GM12873 (cell line): ENCODE data around the gene DNAJC4.
A peak's percentile ranks its signal among the peaks of the same experiment; 100 is the strongest.

Experiments
- TF ChIP-seq, protein P1 (sequence below): IDR thresholded peaks from 2 replicates; pipeline ENCODE4 v1.5.1; 2012; ENCODE audit warnings: low read depth, mild to moderate bottlenecking, moderate library complexity, low read length, control low read depth; ENCODE audit not compliant: insufficient read depth; ENCODE audit errors: missing control alignments

Gene DNAJC4

DNA sequence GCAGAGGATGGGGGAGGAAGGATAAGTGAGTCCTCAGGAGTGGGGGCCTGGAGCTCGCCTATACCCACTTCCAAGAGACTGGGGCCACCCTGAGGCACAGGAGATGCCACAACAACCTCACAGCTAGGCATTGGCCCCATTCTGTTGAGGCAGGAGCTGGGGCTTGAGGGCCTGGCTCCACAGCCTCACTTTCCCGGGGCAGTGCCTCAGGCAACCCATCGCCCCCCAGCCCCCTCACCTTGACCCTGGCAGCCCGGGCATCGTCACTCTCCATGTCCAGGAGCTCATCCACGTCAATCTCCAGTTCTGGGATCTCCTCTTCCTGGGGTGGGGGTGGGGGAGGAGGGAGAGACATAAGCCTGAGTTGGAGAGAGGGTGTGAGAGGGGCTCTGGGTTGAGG lies 14.6 kb downstream of the DNAJC4 start:
- TF ChIP-seq, protein P1, sequence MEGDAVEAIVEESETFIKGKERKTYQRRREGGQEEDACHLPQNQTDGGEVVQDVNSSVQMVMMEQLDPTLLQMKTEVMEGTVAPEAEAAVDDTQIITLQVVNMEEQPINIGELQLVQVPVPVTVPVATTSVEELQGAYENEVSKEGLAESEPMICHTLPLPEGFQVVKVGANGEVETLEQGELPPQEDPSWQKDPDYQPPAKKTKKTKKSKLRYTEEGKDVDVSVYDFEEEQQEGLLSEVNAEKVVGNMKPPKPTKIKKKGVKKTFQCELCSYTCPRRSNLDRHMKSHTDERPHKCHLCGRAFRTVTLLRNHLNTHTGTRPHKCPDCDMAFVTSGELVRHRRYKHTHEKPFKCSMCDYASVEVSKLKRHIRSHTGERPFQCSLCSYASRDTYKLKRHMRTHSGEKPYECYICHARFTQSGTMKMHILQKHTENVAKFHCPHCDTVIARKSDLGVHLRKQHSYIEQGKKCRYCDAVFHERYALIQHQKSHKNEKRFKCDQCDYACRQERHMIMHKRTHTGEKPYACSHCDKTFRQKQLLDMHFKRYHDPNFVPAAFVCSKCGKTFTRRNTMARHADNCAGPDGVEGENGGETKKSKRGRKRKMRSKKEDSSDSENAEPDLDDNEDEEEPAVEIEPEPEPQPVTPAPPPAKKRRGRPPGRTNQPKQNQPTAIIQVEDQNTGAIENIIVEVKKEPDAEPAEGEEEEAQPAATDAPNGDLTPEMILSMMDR = no peak

DNA sequence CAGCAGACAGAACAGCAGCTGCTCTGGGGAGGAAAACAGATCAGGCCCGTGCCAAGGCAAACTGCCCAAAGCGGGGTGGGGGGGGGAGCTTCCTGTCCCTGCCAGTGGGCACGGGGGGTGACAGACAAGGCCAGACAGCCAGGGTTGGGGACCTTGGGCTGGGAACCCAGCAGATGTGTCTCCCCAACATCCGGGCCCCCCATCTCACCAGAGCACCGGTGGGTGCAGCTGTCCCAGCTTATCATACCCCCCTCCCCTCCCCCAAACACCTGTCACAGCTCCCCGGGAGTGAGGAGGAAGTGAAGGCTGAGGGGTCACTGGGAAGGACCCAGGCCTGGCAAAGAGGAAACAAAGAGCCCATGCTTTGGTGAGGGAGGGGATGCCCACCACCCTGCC lies 15.1 kb downstream of the DNAJC4 start:
- TF ChIP-seq, protein P1 = no peak

DNA sequence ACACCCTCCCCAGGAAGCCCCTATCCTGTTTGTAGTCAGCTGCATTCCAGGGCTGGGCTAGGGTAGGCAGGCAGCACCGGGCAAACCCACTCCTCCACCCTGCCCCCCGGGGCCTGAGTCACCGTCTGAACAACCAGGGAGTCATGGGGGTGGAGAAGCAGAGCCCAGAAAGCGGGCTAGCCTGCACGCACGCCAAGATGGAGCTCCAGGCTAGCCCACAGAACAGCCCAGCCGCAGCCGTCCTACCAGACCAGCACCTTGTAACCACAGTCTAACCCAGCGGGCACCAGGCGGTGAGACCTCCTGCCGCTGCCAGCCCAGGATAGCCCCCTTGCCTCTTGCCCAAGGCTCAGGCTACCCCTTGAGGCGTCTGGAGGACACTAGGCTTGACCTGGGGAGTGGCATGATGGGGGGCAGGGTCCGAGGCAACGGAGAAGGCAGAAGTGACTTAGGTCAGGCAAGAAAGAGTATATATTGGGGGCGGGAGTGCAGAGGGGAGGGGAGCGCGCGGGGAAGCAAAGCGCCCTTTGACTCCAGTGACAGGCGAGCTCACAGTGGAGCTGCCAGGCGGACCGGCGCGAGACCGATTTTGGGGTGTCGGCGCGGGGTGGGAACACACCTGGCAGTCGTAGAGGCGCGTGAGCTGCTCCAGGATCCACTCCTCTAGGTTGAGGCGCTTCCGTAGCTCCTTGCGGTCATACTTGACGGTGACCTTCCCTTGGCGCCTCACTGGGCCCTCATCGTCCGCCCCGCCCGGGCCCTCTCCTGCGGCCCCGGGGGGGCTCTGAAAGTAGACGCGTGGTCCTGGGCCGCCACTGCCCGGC lies 15.7 kb downstream of the DNAJC4 start:
- TF ChIP-seq, protein P1 = no peak

DNA sequence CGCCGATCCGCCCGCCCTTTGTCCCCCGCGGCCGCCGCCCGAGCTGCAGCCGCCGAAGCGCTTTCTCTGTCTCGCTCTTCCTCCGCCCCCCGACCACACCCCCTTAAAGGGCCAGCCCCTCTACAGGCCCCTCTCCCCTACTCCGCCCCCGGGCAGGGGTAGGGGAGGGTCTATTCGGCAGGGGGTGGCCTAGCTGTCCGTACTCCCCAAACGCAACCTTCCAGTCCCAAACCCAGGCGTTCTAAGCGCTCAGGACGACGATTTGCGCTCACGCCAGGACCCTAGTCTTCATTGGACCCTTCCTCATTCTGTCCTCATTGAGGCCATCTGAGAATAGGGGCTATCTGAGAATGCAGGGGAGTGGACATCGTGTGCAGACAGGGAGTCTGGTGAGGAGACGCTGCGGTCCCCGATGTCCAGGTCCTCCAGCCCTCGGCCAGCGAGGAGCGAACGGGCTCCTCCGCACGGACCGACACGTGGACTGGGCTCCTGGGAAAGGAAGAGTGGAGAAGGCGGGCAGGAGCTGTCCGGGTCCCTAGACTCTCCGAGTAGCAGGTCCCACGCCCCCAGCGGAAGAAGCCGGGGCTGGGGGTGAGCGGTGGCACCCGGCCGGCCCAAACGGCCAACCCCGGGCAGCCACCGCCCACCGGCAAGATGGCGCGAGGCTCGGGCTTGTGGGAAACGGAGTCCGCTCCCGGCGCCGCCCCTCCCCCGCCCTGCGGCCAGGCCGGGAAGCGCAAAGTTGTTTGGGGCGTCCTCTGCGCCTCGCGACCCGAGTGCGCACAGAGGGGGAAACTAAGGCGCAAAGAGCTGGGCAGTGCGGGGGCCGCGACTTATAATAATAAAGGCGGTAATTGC lies 16.8 kb downstream of the DNAJC4 start, which contains the start of gene PPP1R14B:
PPP1R14B (minus strand) TSS at position 73 of the 858 bp plus-strand sequence. CDS start 270 bp downstream, outside the sequence.
- TF ChIP-seq, protein P1 = peak; percentile 11

DNA sequence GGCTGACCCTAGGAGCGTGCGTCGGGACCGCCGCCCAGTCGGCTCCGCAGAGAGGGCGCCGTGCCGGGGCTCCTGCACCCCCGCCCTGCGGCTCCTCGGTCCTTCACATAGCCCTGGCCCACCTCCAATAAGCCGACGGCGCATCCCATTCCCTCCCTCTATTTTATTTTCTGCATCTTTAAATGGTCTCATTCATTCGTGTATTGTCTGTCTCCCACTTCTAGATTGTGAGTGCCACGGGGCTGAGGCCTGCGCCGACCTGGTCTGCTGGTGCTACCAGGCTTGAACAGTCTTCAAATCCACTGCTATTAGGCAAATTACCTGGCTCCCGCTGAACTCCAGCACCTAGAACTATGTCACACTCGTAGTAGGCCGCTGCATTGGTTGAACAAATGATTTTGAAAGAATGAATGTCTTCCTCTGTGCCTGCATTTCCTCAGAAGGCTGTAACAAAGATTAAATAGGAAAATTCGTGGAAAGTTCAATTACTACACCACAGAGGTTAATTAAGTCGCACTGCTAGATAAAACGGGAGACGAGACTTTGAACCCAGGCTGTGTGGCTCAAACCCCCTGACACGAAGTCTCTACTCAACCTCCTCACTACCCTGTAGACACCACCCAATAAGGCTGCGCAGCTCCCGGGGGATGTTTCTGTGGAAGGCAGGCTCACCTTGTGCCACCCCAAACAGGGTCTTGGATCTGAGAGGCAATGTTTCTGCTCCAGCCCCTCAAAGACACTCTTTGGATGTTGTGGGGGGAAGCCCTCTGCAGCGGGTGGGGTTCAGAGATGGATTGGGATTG lies 17.6 kb downstream of the DNAJC4 start:
- TF ChIP-seq, protein P1 = no peak

DNA sequence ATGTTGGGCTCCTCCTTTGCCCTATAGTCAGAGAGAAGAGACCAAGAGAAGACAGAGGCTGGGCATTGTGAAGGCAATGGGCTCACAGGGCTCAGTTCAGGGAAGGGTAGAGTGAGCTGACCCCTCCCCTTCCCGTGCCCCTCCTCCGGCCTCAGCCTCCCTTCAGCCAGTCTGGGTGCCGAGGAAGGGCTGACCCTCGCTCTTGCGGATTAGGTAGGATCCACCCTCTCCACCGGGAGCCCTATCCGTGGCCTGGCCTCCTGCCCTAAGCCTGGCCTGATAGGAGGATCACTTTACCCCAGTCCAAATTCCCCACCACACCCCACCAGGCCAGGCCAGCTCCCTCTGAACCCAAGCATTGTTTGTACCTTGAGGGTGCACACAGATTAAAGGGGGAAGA lies 18.2 kb downstream of the DNAJC4 start:
- TF ChIP-seq, protein P1 = no peak
